ENCODE results near the gene RPAP2.
"Not testable (repeated sequence)": the region's sequence is repeated elsewhere in the genome, so short reads cannot be mapped to it uniquely, and the experiment has no call there.

Gene RPAP2

DNA sequence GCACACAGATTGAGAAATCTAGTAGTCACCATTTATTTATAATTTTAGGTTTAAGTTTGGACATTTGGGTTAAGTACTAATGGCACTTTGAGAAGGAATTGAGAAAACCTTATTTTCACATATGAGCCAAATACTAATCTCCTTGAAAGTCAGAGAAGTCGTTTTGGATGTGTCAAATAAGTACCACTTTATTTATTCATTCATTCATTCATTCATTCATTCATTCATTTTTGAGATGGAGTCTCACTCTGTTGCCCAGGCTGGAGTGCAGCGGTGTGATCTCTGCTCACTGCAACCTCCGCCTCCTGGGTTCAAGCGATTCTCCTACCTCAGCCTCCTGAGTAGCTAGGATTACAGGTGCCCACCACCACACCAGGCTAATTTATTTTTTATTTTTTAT, 79.1 kb downstream of the RPAP2 start:
- not testable (repeated sequence) for DNase-seq

- no peak for DNase-seq
Measured at GRCh38 chr1:92380867-92381266, 82.0 kb downstream of the RPAP2 start.

- not testable (repeated sequence) for DNase-seq
Measured at GRCh38 chr1:92393966-92394365, 95.1 kb downstream of the RPAP2 start.

- no peak for DNase-seq
Measured at GRCh38 chr1:92398519-92398918, 99.7 kb downstream of the RPAP2 start.

DNA sequence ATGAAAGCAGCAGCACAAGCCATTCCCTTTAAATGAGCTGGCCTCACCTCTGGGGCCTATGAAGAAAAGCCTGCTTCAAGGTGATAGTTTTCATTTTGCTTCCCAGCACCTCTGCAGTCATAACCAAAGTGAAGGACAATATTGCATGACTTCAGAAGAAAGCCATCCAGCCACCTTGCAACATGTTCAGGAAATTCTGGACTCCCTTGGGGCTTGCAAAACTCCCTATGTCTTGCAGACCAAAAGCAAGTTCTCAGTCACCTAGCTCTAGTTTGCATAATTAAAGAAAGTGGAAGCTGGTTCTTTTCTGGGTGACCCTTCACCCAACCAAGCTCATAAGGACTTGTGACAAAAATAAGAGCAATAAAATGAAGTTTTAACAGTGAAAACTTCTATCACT, 100.2 kb downstream of the RPAP2 start:
- no peak for DNase-seq

DNA sequence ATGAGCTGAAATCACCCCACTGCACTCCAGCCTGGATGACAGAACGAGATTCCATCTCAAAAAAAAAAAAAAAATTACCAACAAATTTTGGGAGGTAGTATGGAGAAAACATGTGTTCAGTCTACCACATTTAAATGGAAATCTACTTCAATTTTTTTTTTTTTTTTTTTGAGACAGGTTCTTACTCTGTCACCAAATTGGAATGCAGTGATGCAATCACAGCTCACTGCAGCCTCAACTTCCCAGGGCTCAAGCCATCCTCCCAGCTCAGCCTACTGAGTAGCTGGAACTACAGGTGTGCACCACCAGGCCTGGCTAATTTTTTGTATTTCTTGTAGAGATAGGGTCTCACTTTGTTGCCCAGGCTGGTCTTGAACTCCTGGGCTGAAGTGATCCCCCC, 105.8 kb downstream of the RPAP2 start:
- no peak for DNase-seq

- DNase-seq, result no peak
Measured at GRCh38 chr1:92408825-92409224, 110.0 kb downstream of the RPAP2 start.

DNA sequence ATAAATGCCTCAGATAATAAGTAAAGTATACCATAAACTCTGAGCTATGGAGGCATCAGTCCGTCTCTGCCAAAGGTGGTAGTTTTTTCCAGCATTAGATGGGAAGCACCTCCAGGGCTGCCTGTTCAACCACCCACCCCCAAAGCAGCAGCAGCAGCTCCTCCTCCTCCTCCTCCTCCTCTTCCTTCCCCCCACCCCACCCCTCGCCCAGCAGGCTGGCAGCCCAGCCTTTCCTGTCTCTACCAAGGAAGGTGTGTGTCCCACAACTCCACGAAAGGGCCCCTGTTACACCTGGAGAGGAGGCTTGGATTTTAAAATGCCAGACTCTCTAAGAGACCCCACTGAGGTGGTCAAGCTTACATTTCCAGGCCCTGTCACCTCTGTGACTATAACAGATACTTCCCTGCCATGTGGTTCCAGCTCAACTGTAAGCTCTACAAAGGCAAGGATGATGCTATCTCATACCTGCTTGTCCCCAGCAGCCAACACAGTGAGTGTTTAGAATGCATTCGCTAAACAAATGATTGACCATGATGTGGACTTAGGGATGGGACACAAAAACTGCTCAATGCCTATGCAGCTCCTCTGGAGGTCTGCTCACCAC, 111.2 kb downstream of the RPAP2 start:
- no peak for DNase-seq

GRCh38 chr1:92410706-92411105, 111.8 kb downstream of the RPAP2 start:
- DNase-seq, result peak; percentile 14

GRCh38 chr1:92411511-92411910, 112.7 kb downstream of the RPAP2 start:
- no peak for DNase-seq

DNA sequence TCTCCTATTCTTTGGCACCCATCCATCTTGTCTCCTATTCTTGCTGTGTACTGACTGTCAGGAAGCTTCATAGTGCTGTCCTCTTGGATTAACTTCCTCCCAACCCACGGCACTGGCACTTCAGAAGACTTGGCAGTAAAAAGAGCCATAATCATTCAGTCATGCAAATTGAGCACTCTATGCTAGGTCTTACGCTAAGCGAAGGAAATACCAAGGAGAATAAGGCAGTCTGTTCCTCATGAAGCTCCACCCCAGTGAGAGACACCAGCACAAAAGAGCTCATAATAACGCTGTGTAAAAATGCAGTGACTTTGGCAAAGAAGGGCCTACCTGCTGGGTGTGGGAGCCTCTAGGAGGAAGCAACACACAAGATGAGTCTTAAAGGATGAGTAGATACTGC, 120.8 kb downstream of the RPAP2 start:
- no peak for DNase-seq

GRCh38 chr1:92424381-92424780, 125.5 kb downstream of the RPAP2 start:
- no peak for DNase-seq

DNA sequence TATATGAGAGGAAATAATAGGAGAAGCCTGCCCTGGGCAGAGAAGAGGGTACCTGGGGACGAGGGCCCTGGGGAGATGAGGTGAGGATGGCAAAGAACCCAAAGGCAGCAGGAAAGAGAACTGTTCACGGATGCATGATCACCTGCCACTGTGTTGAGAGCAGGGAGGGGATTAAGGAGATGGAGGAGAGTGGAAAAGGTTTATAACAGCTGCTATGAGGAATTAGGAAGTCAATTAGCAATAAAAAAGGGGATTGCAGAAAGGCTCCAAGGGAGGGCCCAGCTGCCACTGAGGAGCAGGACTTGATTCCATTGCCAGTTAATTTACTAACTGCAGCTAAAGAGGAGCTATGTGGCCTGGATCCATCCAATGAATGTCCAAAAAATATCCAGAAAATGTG, 126.8 kb downstream of the RPAP2 start:
- DNase-seq, result no peak

DNA sequence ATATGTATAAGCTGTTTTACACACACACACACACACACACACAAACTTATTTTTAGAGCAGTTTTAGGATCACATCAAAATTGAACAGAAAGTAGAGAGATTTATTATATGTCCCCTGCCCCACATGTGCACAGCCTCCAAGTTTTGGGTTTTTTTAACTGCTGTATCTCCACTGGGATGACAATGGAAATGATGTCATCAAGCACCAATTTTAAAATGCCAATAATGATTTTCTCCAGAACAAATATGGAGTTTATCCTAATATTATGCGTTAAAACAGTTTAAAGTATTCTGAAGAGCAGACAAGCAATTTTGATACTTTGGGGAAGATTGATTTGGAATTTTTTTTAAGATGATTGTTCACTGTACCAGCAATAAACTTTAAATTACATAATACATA, 131.2 kb downstream of the RPAP2 start:
- DNase-seq, result no peak

GRCh38 chr1:92434572-92434971, 135.7 kb downstream of the RPAP2 start:
- DNase-seq, result not testable (repeated sequence)

DNA sequence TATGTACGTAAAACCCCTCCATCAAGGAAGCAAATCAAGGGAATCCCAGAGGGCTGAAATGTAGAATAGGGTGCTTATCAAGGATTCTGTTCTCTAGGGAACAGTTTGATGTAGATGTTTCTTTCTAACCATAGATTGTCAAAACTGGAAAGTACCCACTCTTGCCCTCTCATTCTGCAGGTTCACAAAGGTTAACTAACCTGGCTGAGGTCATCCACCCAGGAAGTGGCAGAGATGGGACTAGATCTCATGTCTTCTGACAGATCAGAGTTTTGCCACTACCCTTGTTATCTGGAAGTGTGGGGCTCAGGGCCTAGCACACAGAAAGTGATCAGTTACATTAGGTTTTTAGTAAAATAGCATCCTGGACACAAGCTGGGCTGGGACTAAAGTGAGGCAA, 140.4 kb downstream of the RPAP2 start:
- no peak for DNase-seq

DNA sequence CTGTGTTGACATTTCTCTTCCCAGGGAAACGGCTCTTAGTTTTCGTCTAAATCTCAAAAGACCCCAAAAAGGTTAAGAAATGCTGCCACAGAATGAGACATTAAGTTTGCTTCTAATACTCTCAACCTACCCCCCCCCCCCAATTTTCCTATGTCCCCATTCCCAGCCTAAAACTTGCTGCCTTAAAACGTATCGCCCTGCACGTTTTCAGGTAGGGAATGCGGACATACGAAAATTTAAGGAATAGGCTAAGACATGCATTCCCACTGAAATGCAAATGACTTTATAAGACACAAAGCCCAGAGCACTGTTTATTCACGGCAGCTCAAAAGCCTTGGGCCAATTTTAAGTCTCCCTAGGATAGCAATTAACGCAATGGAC, 142.4 kb downstream of the RPAP2 start:
- DNase-seq, result no peak

GRCh38 chr1:92441697-92442342, 143.0 kb downstream of the RPAP2 start:
- DNase-seq, result no peak

- DNase-seq, result no peak
Measured at GRCh38 chr1:92442351-92442750, 143.5 kb downstream of the RPAP2 start.

DNA sequence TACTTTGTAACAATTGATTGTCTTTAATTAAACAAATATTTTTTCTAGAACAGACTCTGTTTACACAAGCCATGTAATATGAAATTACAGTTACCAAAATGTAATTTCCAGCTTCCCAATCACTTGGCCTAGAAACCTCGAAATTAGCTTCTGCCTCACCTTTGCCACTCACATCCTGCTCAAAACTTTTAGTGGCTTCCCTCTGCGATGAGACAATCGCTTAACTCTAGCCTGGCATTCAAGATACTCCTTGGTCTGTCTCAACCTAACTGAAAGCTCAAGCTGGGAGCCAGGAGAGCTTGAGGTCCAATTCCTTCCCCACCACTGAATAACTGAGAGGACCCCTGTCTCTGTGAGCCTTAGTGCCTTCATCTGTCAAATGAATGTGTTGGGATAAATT, 145.0 kb downstream of the RPAP2 start:
- DNase-seq, result no peak

DNA sequence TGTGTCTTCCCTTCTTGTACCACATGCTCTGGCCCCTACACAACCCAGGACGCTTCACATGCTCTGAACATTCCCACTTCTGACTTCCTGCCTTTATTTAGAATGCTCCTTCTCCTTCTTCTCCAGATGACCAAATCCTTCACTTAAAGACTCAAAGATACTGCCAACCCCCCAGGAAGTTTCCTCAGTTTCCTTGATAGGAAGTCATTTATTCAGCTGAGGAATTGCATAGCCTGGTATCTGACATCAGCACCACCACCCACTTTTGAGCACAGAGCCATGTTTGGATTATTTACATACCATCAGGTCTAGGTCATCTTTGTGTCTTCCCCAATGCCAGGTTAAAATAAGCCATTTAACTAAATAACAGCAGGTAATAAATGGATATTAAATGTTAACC, 145.5 kb downstream of the RPAP2 start:
- no peak for DNase-seq

- DNase-seq, result no peak
Measured at GRCh38 chr1:92445865-92446264, 147.0 kb downstream of the RPAP2 start.

DNA sequence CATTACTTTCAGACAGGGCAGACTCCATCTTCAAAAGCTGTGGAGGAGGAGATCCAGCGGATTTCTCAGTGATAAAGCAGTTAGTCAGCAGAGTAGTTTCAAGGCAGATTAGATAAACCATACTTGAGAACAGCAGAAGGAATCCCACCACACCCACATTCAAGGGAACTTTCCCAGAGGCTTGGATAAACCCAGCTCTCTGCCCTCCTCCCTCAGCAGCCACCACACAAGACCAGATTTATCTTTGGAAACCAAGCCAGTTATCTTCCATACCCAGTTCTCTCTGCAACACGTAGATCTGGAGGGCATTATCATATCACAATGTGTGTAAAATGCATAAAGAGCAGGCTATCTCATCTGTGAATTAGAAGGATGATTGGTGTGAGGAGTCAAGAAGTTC, 147.7 kb downstream of the RPAP2 start:
- DNase-seq, result no peak

DNA sequence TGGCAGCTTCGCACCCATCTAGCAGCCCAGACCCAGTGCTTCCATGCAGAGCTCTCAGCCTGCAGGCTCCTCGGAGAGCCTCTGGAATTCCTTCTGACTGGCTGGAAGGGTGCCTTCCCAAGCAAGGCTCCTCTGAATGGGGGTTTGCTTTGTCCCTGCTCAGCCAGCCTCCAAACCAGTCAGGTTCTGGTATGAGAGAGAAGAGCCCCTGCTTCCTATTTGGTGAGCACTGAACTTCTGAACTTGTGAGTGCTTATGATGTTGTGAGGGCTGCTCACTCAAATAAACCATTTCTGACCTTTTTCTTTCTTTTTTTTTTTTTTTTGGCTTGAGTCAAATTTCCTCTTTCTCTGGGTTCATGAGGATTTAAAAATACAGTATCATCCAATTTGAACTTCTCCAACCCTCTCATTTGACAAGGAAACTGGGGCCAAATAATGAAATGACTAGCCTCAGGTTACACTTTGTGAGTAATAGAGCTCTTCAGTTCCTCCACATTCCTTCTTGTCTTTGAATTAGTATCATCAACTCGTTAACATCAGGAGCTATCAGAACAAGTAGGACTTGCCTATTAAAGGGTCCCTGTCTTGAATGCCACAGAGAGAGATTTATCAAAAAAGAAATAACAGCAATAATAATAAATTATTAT, 148.3 kb downstream of the RPAP2 start:
- DNase-seq, result no peak

- DNase-seq, result no peak
Measured at GRCh38 chr1:92447976-92448375, 149.1 kb downstream of the RPAP2 start.
